ENCODE data around the gene DNAH3.

GRCh38 chr16:21157632-21158031 lies 7.0 kb upstream of the DNAH3 start:
- TF ChIP-seq, protein P1, sequence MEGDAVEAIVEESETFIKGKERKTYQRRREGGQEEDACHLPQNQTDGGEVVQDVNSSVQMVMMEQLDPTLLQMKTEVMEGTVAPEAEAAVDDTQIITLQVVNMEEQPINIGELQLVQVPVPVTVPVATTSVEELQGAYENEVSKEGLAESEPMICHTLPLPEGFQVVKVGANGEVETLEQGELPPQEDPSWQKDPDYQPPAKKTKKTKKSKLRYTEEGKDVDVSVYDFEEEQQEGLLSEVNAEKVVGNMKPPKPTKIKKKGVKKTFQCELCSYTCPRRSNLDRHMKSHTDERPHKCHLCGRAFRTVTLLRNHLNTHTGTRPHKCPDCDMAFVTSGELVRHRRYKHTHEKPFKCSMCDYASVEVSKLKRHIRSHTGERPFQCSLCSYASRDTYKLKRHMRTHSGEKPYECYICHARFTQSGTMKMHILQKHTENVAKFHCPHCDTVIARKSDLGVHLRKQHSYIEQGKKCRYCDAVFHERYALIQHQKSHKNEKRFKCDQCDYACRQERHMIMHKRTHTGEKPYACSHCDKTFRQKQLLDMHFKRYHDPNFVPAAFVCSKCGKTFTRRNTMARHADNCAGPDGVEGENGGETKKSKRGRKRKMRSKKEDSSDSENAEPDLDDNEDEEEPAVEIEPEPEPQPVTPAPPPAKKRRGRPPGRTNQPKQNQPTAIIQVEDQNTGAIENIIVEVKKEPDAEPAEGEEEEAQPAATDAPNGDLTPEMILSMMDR (conservative IDR thresholded peaks at IDR 0.05; ENCODE audit: low read length) = no peak
- TF ChIP-seq EZH2phosphoT487 (IDR thresholded peaks at IDR 0.05; ENCODE audit: borderline replicate concordance) = no peak

Data from Loucy (cell line).